EH (cell line): Measurements from ENCODE around the gene AIMP2.
"Not testable (repeated sequence)": the region's sequence is repeated elsewhere in the genome, so short reads cannot be mapped to it uniquely, and the experiment has no call there.

Experiments
- DNase-seq: peaks from one replicate; pipeline ENCODE4 v3.0.0-alpha.2; 2015; ENCODE audit warnings: low read depth

AIMP2 gene

DNA sequence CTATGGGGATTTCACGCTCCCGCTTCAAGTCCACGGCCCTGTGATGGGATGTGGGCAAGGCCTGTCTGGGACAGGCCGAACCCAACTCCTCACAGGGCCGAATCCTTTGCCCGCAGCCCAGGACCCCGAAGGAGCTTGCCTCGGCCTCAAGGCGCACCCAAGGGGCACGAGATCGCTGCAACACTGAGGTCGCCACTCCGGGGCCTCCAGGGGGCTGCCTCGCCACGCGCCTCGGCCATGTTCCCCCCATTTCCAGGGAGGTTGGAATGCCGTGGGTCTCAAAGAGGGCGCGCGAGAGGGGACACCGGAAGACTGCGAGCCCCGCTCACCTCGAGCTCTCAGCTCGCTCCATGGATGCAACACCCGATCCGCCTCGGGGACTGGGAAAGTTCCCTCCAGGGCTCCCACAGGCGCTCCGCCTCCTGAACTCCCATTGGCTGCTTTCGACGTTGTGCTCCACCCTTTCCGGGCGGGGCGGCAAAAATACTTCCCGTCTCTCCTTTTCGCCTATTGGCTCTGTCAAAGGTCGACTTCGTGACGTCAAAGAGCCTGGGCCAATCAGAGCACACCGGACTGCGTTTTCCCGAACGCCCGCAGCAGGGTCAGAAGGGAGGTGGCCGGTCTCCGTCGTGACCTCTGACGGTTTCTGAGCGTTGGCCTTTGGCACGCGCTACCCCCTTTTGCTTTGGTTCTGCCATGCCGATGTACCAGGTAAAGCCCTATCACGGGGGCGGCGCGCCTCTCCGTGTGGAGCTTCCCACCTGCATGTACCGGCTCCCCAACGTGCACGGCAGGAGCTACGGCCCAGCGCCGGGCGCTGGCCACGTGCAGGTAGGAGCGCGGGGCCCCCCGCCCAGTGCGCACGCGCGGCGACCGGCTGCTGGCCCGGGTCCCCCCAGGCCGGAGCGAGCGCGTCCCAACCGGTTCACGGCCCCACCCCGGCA lies at the start of gene AIMP2, which contains the start of gene PMS2:
TSS of gene AIMP2 (plus strand) at position 605 of the 944 bp plus-strand sequence. CDS start at position 697, 92 bp downstream.
TSS of gene PMS2 (minus strand) at position 382 of the 944 bp plus-strand sequence. CDS start at position 352, 30 bp downstream.
- peak; percentile 99 for DNase-seq

DNA sequence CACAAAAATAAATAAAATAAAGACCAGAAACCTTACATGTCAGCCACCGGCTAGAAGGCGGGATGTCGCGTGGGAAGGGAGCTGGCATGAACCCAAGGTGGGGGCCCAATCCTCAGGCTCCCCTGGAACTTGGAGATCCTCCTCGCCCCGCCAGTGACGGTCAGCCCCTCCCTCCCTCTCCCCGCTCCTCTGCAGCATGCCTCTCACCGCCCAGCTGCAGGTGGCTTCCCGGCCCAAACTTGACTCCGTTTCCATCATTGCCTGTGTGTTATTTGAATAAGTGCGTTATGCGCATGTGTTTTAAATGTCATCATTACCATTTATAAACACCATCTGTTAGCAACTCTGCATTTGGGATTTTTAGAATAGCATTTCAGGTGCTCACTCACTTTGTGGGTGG lies 45.9 kb upstream of the AIMP2 start:
- not testable (repeated sequence) for DNase-seq

DNA sequence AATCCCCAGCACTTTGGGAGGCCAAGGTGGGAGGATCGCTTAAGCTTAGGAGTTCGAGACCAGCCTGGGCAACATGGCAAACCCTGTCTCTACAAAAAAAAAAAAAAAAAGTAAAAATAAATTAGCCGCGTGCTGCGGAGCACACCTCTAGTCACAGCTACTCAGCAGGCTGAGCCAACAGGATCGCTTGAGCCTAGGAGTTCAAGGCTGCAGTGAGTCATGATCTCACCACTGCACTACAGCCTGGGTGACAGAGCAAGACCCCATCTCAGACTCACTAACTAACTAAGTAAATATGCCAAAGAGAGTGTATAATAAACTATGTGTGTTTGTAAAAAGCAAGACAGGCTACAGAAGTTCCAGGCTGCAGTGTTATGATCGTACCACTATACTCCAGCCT lies 45.3 kb upstream of the AIMP2 start:
- DNase-seq, result not testable (repeated sequence)

GRCh38 chr7:5970347-5970911 lies 38.6 kb upstream of the AIMP2 start, which contains the start of gene RSPH10B:
Gene RSPH10B (minus strand): TSS chr7:5970689. CDS start chr7:5967116, 3,573 bp downstream.
- not testable (repeated sequence) for DNase-seq

DNA sequence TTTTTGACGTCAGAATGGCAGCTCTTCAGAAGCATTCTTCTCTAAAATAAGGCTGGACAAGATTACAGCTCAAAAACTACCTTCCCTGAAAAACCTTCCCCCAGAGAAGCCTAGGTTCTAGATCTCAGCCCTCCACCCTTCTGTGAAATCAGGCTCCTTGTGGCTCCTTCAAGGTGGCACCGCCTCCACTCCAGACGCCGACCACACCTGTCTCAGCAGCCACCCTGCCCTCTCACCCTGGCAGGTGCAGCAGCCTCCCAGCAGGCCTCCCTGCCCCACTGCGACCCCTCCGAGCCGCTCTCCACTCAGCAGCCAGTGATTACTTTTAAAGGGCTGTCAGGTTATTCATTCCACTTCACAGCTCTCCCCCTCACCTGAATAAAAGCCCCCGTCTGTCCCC lies 35.5 kb upstream of the AIMP2 start:
- DNase-seq, result not testable (repeated sequence)

- not testable (repeated sequence) for DNase-seq
Observed at GRCh38 chr7:5979680-5980314, 29.3 kb upstream of the AIMP2 start.

- DNase-seq, result not testable (repeated sequence)
Observed at GRCh38 chr7:5987061-5987460, 22.0 kb upstream of the AIMP2 start.

- peak; percentile 74 for DNase-seq
Observed at GRCh38 chr7:5997210-5997808, 11.8 kb upstream of the AIMP2 start.

- DNase-seq, result no peak
Observed at GRCh38 chr7:6007386-6007785, 1.7 kb upstream of the AIMP2 start.

- DNase-seq, result not testable (repeated sequence)
Observed at GRCh38 chr7:6007835-6008590, 1.1 kb upstream of the AIMP2 start.

- not testable (repeated sequence) for DNase-seq
Observed at GRCh38 chr7:6010370-6010769, 1.3 kb downstream of the AIMP2 start.

GRCh38 chr7:6011541-6011940 lies 2.5 kb downstream of the AIMP2 start:
- DNase-seq, result no peak

GRCh38 chr7:6012355-6013104 lies 3.5 kb downstream of the AIMP2 start:
- DNase-seq, result no peak

DNA sequence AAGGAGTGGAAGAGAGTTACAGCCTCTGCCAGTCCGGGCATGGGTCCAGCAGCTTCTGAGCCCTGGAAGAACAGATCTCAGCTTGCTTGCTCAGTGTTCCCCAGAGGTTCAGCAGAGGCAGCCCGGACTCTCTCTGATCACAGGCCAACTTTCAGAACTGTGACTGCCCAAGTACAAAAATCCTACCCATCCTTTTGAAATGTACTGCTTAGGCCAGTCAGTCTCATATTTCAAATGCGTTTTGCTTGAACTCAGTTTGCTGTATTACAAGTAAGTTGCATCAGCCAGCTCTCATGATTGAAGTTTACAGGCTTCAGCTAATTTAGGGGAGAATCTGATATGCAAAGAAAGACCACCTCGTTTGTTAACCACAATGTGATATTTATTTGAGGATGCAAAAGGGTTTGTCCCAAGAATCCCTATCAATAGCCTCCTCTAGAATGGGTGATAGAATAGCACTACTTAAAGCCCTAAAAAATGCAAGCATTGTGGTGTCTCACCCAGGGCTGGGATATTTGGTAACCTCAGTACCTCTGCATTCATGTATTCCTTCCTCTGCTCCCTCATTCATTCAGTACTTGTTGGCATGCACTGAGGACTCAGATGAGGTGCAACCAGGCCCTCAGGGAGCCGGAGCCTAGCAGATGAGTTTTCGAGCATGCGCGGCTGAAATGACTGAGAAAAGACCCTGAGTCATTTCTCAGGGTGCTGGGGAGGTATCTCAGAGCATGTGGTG lies 7.0 kb downstream of the AIMP2 start:
- peak; percentile 85 for DNase-seq

GRCh38 chr7:6016653-6016966 lies 7.5 kb downstream of the AIMP2 start:
- DNase-seq, result no peak

DNA sequence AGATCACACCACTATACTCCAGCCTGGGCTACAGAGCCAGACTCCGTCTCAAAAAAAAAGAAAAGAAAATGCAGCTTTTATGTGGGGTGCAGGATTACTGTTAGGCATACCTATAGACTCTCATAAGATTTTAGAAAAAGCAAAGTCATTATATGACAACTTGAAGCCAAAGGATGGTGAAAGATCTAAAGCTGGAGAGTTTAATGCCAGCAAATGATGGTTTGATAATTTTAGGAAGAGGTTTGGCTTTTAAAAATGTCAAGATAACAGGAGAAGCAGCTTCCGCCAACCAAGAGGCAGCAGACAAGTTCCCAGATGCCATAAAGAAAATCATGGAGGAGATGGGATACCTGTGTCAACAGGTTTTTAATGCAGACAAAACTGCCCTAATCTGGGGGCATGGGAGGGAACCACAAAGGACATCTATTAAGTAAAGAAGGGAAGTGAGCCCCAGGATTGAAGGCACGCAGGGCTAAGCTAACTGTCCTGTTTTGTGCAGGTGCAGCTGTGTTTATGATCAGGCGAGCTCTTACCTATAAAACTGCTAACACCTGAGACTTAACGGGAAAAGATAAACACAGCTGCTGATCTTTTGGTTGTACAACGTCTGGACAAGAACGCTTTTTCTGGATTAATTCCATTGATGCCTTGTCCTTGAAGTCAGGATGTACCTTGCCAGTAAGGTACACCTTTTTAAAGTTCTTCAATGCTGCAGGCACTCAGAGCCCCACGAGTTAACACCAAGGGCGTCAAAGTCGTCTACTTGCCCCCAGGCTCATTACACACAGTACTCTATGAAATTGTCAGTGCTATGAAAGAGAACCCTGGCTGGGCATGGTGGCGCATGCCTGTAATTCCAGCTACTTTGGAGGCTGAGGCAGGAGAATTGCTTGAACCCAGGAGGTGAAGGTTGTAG lies 11.6 kb downstream of the AIMP2 start:
- no peak for DNase-seq

DNA sequence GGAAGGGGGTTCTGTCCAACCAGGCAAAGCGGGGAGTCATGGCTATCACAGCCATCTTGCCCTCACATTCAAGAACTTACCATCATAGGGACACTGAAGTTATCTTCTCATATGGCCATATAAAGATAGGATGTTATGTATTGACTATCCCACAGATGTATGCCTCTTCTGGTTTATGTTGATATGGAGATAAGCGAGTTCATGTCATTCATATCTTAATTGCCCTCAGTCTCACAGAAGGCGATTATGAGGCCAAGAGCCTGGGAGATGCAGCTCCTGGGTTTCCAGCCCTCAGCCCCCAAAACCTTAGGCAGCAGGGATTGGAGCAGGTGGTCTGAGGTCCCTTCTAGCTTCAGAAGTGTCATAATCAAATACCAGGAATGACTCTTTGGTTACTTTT lies 13.6 kb downstream of the AIMP2 start:
- no peak for DNase-seq

DNA sequence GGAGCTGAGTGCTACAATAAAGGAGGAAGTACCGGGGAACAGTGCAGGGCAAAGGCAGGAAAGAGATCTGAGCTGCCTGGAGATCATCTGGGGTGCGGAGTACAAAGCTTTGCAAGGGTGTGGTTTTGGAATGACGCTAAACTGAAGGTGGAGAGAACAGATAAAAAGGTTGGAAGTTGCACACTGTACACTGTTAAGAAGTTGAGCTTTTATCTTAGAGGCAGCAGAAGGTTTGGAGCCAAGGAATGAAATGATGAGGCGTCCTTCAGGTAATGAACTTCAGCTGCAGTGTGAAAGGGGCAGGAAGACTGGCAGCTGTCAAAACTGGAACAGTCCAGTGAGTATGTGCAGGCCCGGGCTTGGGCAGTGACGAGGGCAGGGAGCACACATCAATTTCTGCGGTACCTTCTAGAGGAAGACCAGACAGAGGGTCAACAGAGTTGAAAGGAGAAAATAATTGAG lies 14.9 kb downstream of the AIMP2 start:
- DNase-seq, result no peak
